ENCODE measurements around the gene HSD17B12. TPM values are rescaled to one million over a fixed set of nuclear protein-coding genes. Genes with fewer than 3 reads are reported as not detected.

The HSD17B12 gene
- total and polyA plus RNA-seq, 2 of the 4 experiments (the other 2 are of a cell fraction), result 38.0 to 44.6 TPM

- Histone ChIP-seq H3K4me2 (ENCODE audit: low read depth, low read length) (peak overlapping the region; percentile 93; the same call in 1 of the 2 replicates), H3K9ac (ENCODE audit: low read depth, low read length) (no peak overlapping the region), H3K4me3 (ENCODE audit: insufficient read depth, low read depth, low read length) (no peak overlapping the region), H3K18ac (ENCODE audit: low read depth, low read length) (no peak overlapping the region; the same call in 1 of the 2 replicates), H2AFZ (replicated peaks; ENCODE audit: low read length, poor library complexity) (no peak overlapping the region), H4K5ac (ENCODE audit: low read depth, low read length) (no peak overlapping the region), H3K4me1 (ENCODE audit: control insufficient read depth, insufficient read depth, low read length) (peaks cover 11% of the 10 kb centered on the region), H3K79me1 (ENCODE audit: low read depth in 1 of 2, low read length in 2 of 2) (peaks cover 41 to 58% of the 10 kb centered on the region in 2 experiments), H3K14ac (replicated peaks; ENCODE audit: low read depth, low read length) (no peak overlapping the region), H3K9me3 (ENCODE audit: control insufficient read depth, insufficient read depth, low read length) (no peaks in the 10 kb centered on the region), H4K20me1 (ENCODE audit: insufficient read depth, low read length) (0 out of 2 replicates have a peak, but pooled peaks cover 10% of the 10 kb centered on the region), H2BK5ac (ENCODE audit: low read depth, low read length, poor library complexity, severe bottlenecking) (no peak overlapping the region), H2BK15ac (ENCODE audit: low read depth, low read length) (no peak overlapping the region), H3K4ac (ENCODE audit: low read depth, low read length) (peak overlapping the region; percentile 55; the same call in 1 of the 2 replicates), H3K27ac (ENCODE audit: insufficient read depth, low read length) (no peak overlapping the region), H4K91ac (ENCODE audit: insufficient read depth, low read depth, low read length) (no peak overlapping the region), H2AK5ac (ENCODE audit: low read depth, low read length) (no peak overlapping the region; the same call in 1 of the 2 replicates), H4K8ac (ENCODE audit: low read depth in 2 of 2, low read length in 2 of 2) (no peak overlapping the region), H3K9me1 (ENCODE audit: insufficient read depth, low read length) (peaks cover 3% of the 10 kb centered on the region; the same call in 1 of the 2 replicates), H2AK9ac (replicated peaks; ENCODE audit: low read depth, low read length, poor library complexity) (no peak overlapping the region), H3K23ac (ENCODE audit: low read depth, low read length) (peak overlapping the region; percentile 21; the same call in 1 of the 2 replicates), H2BK120ac (ENCODE audit: low read depth, low read length) (0 out of 2 replicates have a peak overlapping the region, but pooled peaks have one; percentile 11), H3K56ac (ENCODE audit: extremely low read depth, insufficient read depth, low read length) (no peak overlapping the region), H3K27me3 (ENCODE audit: control insufficient read depth, insufficient read depth, low read length) (no peaks in the 10 kb centered on the region), H3K36me3 (ENCODE audit: control insufficient read depth, insufficient read depth, low read length) (peaks cover 4% of the 10 kb centered on the region), H2BK20ac (ENCODE audit: low read depth, low read length) (0 out of 2 replicates have a peak overlapping the region, but pooled peaks have one; percentile 8)
- ATAC-seq (ENCODE audit: low read depth) (no peak), DNase-seq (no peak)
- dilution Hi-C loops (cut with HindIII; ENCODE audit: low sequenced_read_pairs, unreplicated experiment), result no loop called here
- POLR2A ChIA-PET (ENCODE audit: unreplicated experiment), result no interaction called here
- in situ Hi-C loops (cut with MboI; ENCODE audit: low sequenced_read_pairs), result no loop called here
- TF ChIP-seq CEBPB (IDR thresholded peaks at IDR 0.05; ENCODE audit: low read depth, low read length) (no peak), MAFK (IDR thresholded peaks at IDR 0.05; ENCODE audit: low read depth, low read length) (no peak), CTCF (conservative IDR thresholded peaks at IDR 0.05; ENCODE audit: low read depth, low read length) (no peak), BHLHE40 (IDR thresholded peaks at IDR 0.05; ENCODE audit: low read depth, low read length) (no peak), CHD1 (IDR thresholded peaks at IDR 0.05; ENCODE audit: low read depth, low read length) (no peak), SMC3 (IDR thresholded peaks at IDR 0.05; ENCODE audit: low read depth, low read length) (no peak), USF2 (IDR thresholded peaks at IDR 0.05; ENCODE audit: low read depth, low read length) (no peak)
- intact Hi-C loops (cut with micrococcal nuclease), result loop anchor here (5.0 kb wide), 1 partner anchor 160 kb away; no protein-coding TSS in a partner anchor
- CTCF ChIA-PET, result interaction anchor here (1.3 kb wide), 1 partner anchor 9 kb away, joined by 4 read pairs; no protein-coding TSS in a partner anchor
- BruUV-seq (replicated peaks), result no TSS peak
Observed at GRCh38 chr11:43737201-43737590, 56.7 kb downstream of the HSD17B12 start.

Measured in IMR-90 (cell line).